IPS-NIHi7 (cell line): Measurements from ENCODE around the gene PDS5B.
"Not testable (repeated sequence)": the region's sequence is repeated elsewhere in the genome, so short reads cannot be mapped to it uniquely, and the experiment has no call there.

ENCODE experiments used
- DNase-seq: peaks from one replicate; pipeline ENCODE4 v3.0.0; 2012; ENCODE audit warnings: mixed read lengths; ENCODE audit errors: extremely low spot score

The PDS5B gene

GRCh38 chr13:32726374-32727037 lies 140.3 kb downstream of the PDS5B start:
- no peak for DNase-seq

- DNase-seq, result peak; percentile 11
These were observed 142.1 kb downstream of the PDS5B start for GRCh38 chr13:32728327-32728726.

GRCh38 chr13:32729097-32729496 lies 142.8 kb downstream of the PDS5B start:
- DNase-seq, result not testable (repeated sequence)

GRCh38 chr13:32731074-32731473 lies 144.8 kb downstream of the PDS5B start:
- no peak for DNase-seq

- no peak for DNase-seq
These were observed 145.3 kb downstream of the PDS5B start for GRCh38 chr13:32731576-32731975.

- DNase-seq, result no peak
These were observed 147.4 kb downstream of the PDS5B start for GRCh38 chr13:32733690-32734089.

- no peak for DNase-seq
These were observed 148.3 kb downstream of the PDS5B start for GRCh38 chr13:32734511-32734910.

GRCh38 chr13:32735859-32736258 lies 149.6 kb downstream of the PDS5B start:
- DNase-seq, result no peak

- DNase-seq, result no peak
These were observed 150.4 kb downstream of the PDS5B start for GRCh38 chr13:32736648-32737047.

GRCh38 chr13:32737111-32737571 lies 150.9 kb downstream of the PDS5B start:
- no peak for DNase-seq

- no peak for DNase-seq
These were observed 151.4 kb downstream of the PDS5B start for GRCh38 chr13:32737679-32738078.

- no peak for DNase-seq
These were observed 159.3 kb downstream of the PDS5B start for GRCh38 chr13:32745509-32745908.

GRCh38 chr13:32746474-32746873 lies 160.2 kb downstream of the PDS5B start:
- DNase-seq, result no peak

GRCh38 chr13:32748305-32748704 lies 162.1 kb downstream of the PDS5B start:
- DNase-seq, result no peak

GRCh38 chr13:32751340-32751739 lies 165.1 kb downstream of the PDS5B start:
- no peak for DNase-seq

- no peak for DNase-seq
These were observed 166.1 kb downstream of the PDS5B start for GRCh38 chr13:32752311-32752710.

GRCh38 chr13:32752997-32753606 lies 166.8 kb downstream of the PDS5B start:
- no peak for DNase-seq

GRCh38 chr13:32754179-32754578 lies 167.9 kb downstream of the PDS5B start:
- no peak for DNase-seq

- DNase-seq, result no peak
These were observed 172.9 kb downstream of the PDS5B start for GRCh38 chr13:32759152-32759551.

GRCh38 chr13:32761472-32761871 lies 175.2 kb downstream of the PDS5B start:
- no peak for DNase-seq

GRCh38 chr13:32779119-32779518 lies 192.9 kb downstream of the PDS5B start:
- no peak for DNase-seq

- no peak for DNase-seq
These were observed 195.7 kb downstream of the PDS5B start for GRCh38 chr13:32781906-32782305.

GRCh38 chr13:32783067-32783466 lies 196.8 kb downstream of the PDS5B start:
- no peak for DNase-seq

GRCh38 chr13:32790731-32791130 lies 204.5 kb downstream of the PDS5B start:
- DNase-seq, result peak; percentile 34
